Panc1 (cell line): ENCODE results near the gene RCSD1.

Experiments used
- POLR2AphosphoS5 ChIP-seq: IDR thresholded peaks from 2 replicates; pipeline ENCODE4 v1.6.1; 2012; ENCODE audit warnings: mild to moderate bottlenecking, low read depth, low read length, moderate library complexity
- TF ChIP-seq, protein P1 (sequence below): fragments of 450-650 bp; IDR thresholded peaks from 2 replicates; pipeline ENCODE4 v1.5.1; 2017; ENCODE audit warnings: mild to moderate bottlenecking

DNA sequence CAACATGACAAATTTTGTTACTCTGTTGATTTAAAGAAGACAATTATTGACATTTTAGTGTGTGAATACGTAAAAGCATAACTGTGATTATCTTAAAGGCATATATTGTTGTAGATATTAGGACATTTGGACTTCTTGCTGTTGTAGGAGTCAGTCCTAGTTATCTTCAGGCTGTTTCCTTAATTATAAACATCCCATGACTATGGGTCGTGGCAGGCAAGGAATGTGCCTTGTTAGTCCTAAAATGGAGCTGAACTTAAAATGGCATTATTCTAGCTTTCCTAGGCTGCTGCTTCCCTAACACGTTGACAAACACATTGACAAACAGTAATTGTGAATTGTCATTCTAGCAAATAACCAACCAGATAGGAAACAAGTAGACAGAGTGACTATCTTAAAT is 87.3 kb downstream of the RCSD1 start:
- TF ChIP-seq, protein P1, sequence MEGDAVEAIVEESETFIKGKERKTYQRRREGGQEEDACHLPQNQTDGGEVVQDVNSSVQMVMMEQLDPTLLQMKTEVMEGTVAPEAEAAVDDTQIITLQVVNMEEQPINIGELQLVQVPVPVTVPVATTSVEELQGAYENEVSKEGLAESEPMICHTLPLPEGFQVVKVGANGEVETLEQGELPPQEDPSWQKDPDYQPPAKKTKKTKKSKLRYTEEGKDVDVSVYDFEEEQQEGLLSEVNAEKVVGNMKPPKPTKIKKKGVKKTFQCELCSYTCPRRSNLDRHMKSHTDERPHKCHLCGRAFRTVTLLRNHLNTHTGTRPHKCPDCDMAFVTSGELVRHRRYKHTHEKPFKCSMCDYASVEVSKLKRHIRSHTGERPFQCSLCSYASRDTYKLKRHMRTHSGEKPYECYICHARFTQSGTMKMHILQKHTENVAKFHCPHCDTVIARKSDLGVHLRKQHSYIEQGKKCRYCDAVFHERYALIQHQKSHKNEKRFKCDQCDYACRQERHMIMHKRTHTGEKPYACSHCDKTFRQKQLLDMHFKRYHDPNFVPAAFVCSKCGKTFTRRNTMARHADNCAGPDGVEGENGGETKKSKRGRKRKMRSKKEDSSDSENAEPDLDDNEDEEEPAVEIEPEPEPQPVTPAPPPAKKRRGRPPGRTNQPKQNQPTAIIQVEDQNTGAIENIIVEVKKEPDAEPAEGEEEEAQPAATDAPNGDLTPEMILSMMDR, result no peak
- no peak for TF ChIP-seq POLR2AphosphoS5
